PC-3 (cell line): ENCODE measurements around the gene TTC33.
"Not testable (repeated sequence)": the region's sequence is repeated elsewhere in the genome, so short reads cannot be mapped to it uniquely, and the experiment has no call there.

ENCODE experiments used
- CTCF ChIP-seq: fragments of 300-600 bp; sonication (generic); conservative IDR thresholded peaks from 2 replicates; pipeline ENCODE4 v1.5.1; 2017; ENCODE audit warnings: antibody characterized with exemption, low read depth, mild to moderate bottlenecking, low read length
- EZH2 ChIP-seq: fragments of 300-600 bp; sonication (generic); IDR thresholded peaks from one replicate; pipeline ENCODE4 v1.6.1; 2017; ENCODE audit warnings: antibody characterized with exemption, mild to moderate bottlenecking, low read length; ENCODE audit not compliant: unreplicated experiment
- EZH2phosphoT487 ChIP-seq: fragments of 300-600 bp; sonication (generic); IDR thresholded peaks from 2 replicates; pipeline ENCODE4 v1.6.1; 2018; ENCODE audit warnings: mild to moderate bottlenecking, antibody characterized with exemption, low read length, borderline replicate concordance

- TF ChIP-seq CTCF, EZH2, EZH2phosphoT487: not testable (repeated sequence)
Measured at GRCh38 chr5:40792691-40793090, 36.9 kb upstream of the TTC33 start.
